B cell (primary cell): ENCODE measurements around the gene TRPV6.

Source experiments
- CTCF ChIP-seq: fragments of 200-600 bp; IDR thresholded peaks from one replicate; pipeline ENCODE4 v1.8.0; 2022; ENCODE audit warnings: antibody characterized with exemption, mild to moderate bottlenecking
- EZH2 ChIP-seq: IDR thresholded peaks from 2 replicates; pipeline ENCODE4 v1.6.1; 2012; ENCODE audit warnings: borderline replicate concordance, low read depth, mild to moderate bottlenecking, moderate library complexity, low read length; ENCODE audit not compliant: insufficient read depth, poor library complexity, severe bottlenecking

- no peak for TF ChIP-seq CTCF
- no peak for TF ChIP-seq EZH2
Measured at GRCh38 chr7:142863891-142864685, 21.5 kb downstream of the TRPV6 start.
